GM15510 (cell line): Measurements from ENCODE around the gene GREB1L.

Experiments used
- POLR2A ChIP-seq: IDR thresholded peaks from 3 replicates; pipeline ENCODE4 v1.6.1; 2011; ENCODE audit warnings: borderline replicate concordance; ENCODE audit not compliant: insufficient read length; ENCODE audit errors: extremely low read depth

Gene GREB1L

DNA sequence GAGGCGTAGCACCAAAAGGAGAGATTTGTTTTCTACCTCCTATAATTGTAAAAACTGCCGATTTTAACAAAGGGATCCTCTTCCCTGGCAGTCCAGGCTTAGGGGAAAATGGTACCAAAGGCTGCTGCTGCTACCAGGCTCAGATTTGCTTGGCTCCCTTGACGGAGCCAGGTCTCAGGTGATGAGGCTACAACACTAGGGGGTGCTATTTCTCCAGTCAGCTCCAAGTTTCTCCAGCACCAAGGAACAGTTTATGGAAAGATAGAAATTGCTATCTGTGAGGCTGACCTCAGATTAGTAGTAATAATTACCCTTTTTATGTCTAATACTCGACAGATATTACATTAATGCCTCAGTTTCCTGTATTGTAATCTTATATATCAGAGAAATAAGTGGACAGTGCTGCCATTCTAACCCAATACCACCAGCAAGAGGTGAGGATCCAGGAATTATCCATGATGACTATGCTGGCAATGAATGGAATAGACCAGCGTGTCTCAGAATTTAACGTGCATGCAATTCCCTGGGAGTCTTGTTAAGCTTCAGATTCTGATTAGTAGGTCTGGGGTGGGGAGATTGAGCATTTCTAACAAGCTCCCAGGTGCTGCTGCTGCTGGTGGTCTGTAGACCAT is 247.2 kb downstream of the GREB1L start:
- TF ChIP-seq POLR2A: no peak

DNA sequence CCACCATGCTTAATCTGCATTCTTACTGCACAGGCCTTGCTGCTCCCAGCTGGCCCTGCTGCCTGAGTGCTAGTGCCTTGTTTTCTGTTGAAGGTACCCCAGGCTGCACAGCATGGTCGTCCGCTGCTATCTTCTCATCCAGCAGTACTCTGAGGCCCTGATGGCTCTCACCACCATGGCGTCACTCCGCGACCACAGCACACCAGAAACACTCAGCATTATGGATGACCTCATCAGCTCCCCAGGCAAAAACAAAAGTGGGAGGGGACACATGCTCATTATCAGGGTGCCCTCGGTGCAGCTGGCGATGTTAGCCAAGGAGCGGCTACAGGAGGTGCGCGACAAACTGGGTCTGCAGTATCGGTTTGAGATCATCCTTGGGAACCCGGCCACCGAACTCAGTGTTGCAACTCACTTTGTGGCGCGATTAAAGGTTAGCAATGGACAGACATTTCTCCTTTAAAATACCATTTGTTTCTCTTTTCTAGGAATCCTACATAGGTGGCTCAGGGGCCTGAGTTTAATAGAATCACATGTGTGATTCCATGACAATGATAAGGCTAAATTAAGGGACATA is 248.0 kb downstream of the GREB1L start:
- TF ChIP-seq POLR2A: no peak

DNA sequence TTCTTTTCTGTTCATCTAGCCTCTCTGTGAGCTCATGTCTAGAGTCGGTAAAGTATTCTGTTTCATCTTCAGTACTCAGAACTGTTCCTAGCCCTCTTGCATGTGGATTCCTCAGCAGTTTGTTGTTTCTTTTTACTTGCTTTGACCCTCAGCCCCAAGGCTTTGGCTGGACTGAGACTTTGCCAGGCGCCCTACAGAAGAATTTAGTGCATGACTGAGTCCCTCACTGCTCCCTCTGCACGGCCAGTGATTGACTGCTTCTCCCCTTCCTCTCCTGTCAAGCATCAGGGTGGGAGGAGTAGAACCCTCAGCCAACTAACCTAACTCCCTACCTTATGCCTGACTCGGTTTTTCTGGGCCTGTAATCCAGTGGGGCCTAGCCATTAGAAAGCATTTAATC is 248.7 kb downstream of the GREB1L start:
- no peak for TF ChIP-seq POLR2A

DNA sequence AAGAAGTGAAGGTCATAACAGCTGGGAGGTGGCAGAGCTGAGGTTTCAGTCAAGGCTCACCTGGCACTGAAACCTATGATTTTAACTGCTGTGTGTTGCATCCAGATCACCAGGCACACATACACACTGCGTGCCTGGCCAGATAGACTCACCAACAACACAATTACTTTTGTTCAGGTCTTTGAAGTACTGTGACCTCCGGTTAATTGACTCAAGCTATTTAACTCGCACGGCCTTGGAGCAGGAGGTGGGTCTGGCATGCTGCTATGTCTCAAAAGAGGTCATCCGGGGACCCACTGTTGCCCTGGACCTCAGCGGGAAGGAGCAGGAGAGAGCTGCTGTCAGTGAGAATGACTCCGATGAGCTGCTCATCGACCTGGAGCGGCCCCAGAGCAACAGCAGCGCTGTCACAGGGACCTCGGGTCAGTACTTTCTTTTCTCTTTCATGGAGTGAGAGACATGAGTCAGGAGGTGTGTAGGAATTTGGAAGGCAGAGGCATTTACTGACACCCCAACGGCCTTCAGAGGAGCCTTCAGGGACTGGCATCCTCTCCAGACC is 254.3 kb downstream of the GREB1L start:
- TF ChIP-seq POLR2A: no peak

DNA sequence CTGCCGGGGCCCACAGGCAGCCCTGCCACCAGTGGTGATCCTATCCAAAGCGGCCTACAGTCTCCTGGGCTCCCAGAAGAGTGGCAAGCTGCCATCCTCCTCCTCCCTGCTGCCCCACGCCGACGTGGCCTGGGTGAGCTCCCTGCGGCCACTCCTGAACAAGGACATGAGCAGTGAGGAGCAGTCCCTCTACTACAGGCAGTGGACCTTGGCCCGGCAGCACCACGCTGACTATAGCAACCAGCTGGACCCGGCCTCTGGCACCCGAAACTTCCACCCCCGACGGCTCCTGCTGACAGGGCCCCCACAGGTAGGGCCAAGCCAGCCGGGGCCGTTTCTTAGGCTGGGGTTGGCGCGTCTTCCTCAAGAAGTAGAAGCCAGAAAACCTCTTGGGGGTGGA is 258.0 kb downstream of the GREB1L start:
- TF ChIP-seq POLR2A: no peak

DNA sequence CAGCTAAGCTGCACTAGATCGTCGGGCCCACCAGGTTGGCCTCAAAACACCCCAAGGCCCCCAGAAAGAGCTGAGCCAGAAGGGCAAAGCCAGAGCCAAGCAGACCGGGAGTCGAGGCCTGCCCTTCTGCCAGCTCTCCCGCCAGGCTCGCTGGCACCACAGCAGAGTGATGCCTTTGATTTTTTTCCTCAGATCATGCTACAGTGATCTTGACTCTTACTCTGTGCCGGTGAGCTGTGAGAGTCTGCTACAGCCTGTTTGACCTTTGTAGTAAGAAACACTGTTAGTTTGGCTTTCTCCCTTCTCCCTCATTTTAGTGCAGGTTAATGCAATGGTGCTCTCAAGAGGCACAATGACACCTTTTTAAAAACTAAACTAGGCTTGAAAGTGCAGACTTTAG is 260.6 kb downstream of the GREB1L start:
- TF ChIP-seq POLR2A: no peak

DNA sequence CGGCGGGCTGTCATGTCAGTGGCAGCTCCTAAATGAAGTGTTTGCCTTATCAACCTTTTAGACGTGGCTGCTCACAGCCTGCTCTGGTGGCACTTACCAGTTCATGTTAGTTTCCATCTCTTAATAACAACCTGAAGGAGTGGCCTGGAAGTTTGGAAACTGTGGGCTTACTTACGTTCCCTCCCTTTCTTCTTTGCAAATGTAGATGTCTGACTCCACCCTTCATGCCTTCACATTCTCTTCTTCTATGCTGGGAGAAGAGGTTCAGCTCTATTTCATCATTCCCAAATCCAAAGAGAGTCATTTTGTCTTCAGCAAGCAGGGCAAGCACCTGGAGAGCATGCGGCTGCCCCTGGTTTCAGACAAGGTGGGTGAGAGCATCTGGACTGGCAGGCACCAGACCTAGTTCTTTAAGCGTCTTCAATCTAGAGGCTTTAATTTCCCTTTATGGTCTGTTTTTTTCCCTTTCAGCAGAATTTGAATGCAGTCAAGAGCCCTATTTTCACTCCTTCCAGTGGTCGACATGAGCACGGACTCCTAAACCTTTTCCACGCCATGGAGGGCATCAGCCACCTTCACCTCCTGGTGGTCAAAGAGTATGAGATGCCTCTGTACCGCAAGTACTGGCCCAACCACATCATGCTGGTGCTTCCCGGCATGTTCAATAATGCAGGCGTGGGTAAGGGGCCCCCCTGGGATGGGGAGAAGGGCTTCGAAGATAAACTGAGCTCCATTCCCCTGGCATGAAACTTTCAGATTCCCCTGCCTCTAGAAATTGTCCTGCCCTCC is 266.1 kb downstream of the GREB1L start:
- TF ChIP-seq POLR2A: no peak

DNA sequence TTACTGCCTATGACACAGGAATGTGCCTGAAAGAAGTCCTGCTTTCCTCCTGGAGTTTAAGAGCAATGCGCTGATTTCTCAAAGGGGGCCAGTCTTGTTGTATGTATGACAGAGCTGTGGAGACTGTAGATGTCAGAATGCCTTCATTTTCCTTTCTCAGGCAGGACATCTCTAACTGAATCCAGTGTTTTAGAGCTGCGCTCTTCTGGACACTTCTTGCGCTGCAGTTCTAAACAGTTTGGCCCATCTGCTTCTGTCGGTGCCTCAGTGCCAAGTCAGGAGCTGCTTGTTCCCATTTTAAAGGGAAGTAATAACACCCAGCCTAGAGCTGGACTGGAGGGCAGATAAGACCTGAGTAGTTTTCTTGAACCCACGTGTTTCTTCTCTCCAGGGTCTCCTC is 267.0 kb downstream of the GREB1L start:
- no peak for TF ChIP-seq POLR2A

DNA sequence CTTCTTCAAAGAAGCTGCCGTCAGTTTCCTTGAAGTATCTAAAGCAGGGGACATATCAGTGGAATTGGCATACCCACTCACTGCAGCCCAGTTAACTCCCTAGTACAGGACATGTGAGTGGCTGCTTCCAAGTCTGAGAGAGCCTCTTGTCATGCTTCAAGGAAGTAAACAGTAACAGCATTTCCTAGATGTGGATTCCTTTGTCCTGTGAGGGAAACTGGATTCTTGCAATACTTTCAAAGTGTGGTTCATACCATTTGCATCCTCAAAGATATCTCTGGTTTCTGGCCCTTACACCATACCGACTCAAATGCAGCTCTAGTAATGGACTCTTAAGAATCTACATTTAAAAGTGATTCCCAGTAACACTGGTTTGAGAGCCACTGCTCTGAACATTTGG is 271.3 kb downstream of the GREB1L start:
- TF ChIP-seq POLR2A: no peak

DNA sequence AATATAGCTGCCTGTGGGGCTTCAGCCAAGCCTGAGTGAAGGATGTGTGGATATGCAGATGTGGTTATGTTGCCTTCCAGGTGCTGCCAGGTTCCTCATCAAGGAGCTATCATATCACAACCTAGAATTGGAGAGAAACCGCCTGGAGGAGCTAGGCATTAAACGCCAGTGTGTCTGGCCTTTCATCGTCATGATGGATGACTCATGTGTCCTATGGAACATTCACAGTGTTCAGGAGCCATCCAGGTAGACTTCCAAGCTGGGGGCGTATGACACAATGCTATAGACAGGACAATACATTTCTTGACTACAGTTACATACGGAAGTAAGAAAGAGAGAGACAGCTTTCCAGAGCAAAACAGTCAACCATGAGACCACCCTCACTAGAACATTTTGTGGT is 271.7 kb downstream of the GREB1L start:
- no peak for TF ChIP-seq POLR2A

DNA sequence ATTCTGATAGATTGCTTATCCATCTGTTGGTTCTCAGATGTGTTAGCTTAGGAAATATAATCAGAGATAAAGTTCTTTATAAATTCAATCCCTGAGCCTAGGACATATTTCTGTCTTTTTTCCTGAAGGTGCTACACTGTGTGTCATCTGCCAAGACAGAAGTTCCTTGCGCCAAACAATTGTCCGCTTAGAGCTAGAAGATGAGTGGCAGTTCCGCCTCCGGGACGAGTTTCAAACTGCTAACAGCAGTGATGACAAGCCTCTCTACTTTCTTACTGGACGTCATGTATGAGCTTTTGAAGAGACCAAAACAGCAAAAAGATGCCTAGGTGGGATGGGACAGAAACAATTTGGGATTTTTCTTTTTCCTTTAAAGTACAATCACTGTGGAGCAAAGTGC is 280.5 kb downstream of the GREB1L start:
- TF ChIP-seq POLR2A: no peak

DNA sequence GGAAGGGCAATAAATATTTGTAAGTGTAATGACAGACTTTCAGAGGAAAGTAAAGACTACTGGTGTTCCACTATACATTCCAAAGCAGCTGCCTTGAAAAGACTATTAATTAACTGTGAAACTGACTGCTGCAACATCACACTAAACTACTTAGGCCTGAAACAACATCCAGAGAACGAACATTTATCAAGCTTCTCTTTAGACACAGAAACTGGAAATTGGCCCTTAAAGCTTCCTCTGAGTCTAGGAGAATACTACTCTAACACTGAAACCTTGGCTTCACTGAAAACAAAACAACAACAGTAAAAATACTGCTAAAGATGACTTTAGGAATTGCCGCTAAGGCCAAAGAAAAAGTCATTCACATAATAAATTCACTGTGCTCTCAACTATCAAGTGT is 283.9 kb downstream of the GREB1L start:
- TF ChIP-seq POLR2A: no peak

DNA sequence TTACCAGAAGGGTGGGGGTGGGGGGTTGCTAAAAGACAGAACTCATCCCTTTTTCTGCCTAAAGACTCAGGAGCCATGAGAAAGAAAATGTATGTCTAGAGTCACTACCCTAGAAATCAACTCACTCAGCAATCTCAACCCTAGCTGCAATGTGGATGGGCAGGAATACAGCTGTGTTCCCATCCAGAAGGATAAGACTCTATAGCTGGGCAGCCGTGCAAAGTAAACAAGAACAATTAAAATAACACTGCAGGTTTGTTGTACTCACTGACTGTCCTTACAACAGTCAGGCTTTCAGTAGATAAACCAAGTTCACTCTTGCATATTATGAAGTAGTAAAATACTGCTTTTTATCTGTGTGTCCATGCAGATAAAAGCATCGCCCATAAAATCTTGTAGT is 284.4 kb downstream of the GREB1L start:
- no peak for TF ChIP-seq POLR2A

DNA sequence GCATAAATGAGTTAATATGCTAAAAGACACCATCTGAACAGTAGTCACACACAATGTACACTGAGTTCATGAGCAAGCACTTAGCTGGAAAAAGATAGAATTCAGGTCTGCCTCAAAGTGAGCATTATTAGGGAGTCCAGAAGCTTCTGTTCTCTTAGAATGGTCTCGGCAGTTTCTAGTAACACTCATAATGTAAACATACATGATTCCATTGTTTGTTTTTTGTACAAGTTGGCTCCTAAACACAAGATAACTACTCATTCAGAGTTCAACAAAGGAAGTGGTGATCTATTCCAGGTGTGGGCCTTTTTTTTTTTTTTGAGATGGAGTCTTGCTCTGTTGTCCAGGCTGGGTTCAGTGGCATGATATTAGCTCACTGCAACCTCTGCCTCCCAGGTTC is 292.3 kb downstream of the GREB1L start:
- no peak for TF ChIP-seq POLR2A

DNA sequence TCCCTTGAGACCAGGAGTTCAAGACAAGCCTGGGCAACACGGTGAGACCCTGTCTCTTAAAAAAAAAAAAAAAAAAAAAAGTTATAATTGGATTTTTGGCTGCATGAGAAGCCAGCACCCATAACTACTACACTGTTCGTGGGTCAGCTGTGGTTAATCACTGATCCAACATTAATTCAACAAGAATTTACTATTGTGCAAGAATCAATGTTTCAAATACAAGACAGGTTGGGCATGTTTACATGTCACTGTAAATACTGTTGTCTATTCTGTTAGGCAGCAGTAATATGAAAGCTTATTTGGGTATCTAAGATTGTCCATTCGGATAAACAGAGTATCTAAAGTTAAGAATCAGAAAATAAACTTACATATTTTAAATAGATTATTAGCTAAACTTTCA is 296.2 kb downstream of the GREB1L start:
- TF ChIP-seq POLR2A: no peak

DNA sequence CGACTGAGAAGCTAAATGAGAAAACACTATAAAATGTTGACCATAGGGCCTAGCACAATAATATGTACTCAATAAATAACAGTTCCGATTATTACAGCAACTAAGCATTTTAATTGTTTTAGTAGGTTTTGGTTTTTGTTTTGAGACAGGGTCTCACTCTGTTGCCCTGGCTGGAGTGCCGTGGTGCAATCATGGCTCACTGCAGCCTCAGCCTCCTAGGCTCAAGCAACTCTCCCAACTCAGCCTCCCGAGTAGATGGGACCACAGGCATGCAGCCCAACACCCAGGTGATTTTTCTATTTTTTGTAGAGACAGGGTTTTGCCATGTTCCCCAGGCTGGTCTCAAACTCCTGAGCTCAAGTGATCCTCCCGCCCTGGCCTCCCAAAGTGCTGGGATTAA is 304.4 kb downstream of the GREB1L start:
- no peak for TF ChIP-seq POLR2A
